Measurements from ENCODE around the gene TADA1.

DNA sequence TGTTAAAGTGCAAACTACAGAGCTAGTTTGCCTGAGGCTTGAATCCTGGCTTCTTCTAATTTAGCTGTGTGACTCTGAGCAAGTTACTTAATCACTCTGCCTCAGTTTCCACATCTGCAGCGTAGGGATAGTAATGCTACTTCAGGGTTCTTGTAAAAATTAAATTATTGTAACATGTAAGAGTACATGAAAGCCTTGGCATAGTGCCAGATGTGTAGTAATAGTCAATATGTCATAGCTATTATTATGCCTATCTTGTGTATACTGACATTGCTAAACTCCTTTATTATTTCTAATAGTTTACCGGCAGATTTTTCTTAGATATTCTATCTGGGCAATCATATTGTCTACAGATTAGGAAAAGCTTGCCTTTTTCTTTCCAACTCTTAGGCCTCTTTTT is 6.8 kb upstream of the TADA1 start:
- TF ChIP-seq, protein P1, sequence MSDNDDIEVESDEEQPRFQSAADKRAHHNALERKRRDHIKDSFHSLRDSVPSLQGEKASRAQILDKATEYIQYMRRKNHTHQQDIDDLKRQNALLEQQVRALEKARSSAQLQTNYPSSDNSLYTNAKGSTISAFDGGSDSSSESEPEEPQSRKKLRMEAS (IDR thresholded peaks at IDR 0.05), result no peak
- TF ChIP-seq, protein P2, sequence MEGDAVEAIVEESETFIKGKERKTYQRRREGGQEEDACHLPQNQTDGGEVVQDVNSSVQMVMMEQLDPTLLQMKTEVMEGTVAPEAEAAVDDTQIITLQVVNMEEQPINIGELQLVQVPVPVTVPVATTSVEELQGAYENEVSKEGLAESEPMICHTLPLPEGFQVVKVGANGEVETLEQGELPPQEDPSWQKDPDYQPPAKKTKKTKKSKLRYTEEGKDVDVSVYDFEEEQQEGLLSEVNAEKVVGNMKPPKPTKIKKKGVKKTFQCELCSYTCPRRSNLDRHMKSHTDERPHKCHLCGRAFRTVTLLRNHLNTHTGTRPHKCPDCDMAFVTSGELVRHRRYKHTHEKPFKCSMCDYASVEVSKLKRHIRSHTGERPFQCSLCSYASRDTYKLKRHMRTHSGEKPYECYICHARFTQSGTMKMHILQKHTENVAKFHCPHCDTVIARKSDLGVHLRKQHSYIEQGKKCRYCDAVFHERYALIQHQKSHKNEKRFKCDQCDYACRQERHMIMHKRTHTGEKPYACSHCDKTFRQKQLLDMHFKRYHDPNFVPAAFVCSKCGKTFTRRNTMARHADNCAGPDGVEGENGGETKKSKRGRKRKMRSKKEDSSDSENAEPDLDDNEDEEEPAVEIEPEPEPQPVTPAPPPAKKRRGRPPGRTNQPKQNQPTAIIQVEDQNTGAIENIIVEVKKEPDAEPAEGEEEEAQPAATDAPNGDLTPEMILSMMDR (IDR thresholded peaks at IDR 0.05; ENCODE audit: low read depth, low read length, missing input control), result no peak
- TF ChIP-seq GABPA (IDR thresholded peaks at IDR 0.05 in 1 of 2, conservative IDR thresholded peaks at IDR 0.05 in 1 of 2) (no peak), JUND (IDR thresholded peaks at IDR 0.05) (no peak), FOXA1 (IDR thresholded peaks at IDR 0.05) (no peak), YY1 (IDR thresholded peaks at IDR 0.05) (no peak), REST (IDR thresholded peaks at IDR 0.05) (no peak), RAD21 (IDR thresholded peaks at IDR 0.05) (no peak), EGR1 (IDR thresholded peaks at IDR 0.05; ENCODE audit: low read depth in 2 of 2) (no peak), SP1 (IDR thresholded peaks at IDR 0.05) (no peak), ATF3 (IDR thresholded peaks at IDR 0.05) (no peak), TAF1 (conservative IDR thresholded peaks at IDR 0.05) (no peak), RXRA (IDR thresholded peaks at IDR 0.05) (no peak), NR2F2 (IDR thresholded peaks at IDR 0.05) (no peak)
